HL-60 (cell line): ENCODE measurements around the gene SYTL3.

Experiments used
- DNase-seq, 2 experiments: peaks; one replicate each; pipeline ENCODE4 v3.0.0-alpha.2; 2010 to 2020; ENCODE audit warnings: low read depth in 1 of 2, low spot score in 1 of 2
- H3K27ac ChIP-seq: fragments of 250-450 bp; sonication (Bioruptor Pico); replicated peaks from 2 replicates; pipeline ENCODE4 v1.5.1; 2020; ENCODE audit warnings: mild to moderate bottlenecking, moderate library complexity
- H3K27me3 ChIP-seq: fragments of 250-450 bp; sonication (Bioruptor Pico); 2 replicates; pipeline ENCODE4 v1.5.1; 2021; ENCODE audit warnings: mild to moderate bottlenecking, moderate library complexity; ENCODE audit not compliant: insufficient read depth, poor library complexity, severe bottlenecking
- H3K4me3 ChIP-seq: replicated peaks from 2 replicates; pipeline ENCODE4 v1.5.1; 2011; ENCODE audit warnings: mild to moderate bottlenecking, control low read depth, low read length; ENCODE audit not compliant: insufficient read depth
- GABPA ChIP-seq: IDR thresholded peaks from 2 replicates; pipeline ENCODE4 v1.6.1; 2012; ENCODE audit warnings: low read depth
- POLR2AphosphoS5 ChIP-seq: IDR thresholded peaks from 2 replicates; pipeline ENCODE4 v1.6.1; 2012; ENCODE audit warnings: low read depth
- SPI1 ChIP-seq: IDR thresholded peaks from 2 replicates; pipeline ENCODE4 v1.6.1; 2012; ENCODE audit warnings: low read depth, mild to moderate bottlenecking, borderline replicate concordance
- TF ChIP-seq, protein P1 (sequence below): IDR thresholded peaks from 2 replicates; pipeline ENCODE4 v1.6.1; 2012; ENCODE audit warnings: low read depth; ENCODE audit not compliant: insufficient replicate concordance
- TF ChIP-seq, protein P2 (sequence below): IDR thresholded peaks from one replicate; pipeline ENCODE4 v1.5.1; 2011; ENCODE audit warnings: low read length, control low read depth, inconsistent platforms; ENCODE audit not compliant: insufficient read depth

SYTL3 gene

GRCh38 chr6:158665332-158665731 lies 15.5 kb downstream of the SYTL3 start:
- TF ChIP-seq, protein P1, sequence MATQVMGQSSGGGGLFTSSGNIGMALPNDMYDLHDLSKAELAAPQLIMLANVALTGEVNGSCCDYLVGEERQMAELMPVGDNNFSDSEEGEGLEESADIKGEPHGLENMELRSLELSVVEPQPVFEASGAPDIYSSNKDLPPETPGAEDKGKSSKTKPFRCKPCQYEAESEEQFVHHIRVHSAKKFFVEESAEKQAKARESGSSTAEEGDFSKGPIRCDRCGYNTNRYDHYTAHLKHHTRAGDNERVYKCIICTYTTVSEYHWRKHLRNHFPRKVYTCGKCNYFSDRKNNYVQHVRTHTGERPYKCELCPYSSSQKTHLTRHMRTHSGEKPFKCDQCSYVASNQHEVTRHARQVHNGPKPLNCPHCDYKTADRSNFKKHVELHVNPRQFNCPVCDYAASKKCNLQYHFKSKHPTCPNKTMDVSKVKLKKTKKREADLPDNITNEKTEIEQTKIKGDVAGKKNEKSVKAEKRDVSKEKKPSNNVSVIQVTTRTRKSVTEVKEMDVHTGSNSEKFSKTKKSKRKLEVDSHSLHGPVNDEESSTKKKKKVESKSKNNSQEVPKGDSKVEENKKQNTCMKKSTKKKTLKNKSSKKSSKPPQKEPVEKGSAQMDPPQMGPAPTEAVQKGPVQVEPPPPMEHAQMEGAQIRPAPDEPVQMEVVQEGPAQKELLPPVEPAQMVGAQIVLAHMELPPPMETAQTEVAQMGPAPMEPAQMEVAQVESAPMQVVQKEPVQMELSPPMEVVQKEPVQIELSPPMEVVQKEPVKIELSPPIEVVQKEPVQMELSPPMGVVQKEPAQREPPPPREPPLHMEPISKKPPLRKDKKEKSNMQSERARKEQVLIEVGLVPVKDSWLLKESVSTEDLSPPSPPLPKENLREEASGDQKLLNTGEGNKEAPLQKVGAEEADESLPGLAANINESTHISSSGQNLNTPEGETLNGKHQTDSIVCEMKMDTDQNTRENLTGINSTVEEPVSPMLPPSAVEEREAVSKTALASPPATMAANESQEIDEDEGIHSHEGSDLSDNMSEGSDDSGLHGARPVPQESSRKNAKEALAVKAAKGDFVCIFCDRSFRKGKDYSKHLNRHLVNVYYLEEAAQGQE = no peak
- no peak for TF ChIP-seq GABPA
- TF ChIP-seq, protein P2, sequence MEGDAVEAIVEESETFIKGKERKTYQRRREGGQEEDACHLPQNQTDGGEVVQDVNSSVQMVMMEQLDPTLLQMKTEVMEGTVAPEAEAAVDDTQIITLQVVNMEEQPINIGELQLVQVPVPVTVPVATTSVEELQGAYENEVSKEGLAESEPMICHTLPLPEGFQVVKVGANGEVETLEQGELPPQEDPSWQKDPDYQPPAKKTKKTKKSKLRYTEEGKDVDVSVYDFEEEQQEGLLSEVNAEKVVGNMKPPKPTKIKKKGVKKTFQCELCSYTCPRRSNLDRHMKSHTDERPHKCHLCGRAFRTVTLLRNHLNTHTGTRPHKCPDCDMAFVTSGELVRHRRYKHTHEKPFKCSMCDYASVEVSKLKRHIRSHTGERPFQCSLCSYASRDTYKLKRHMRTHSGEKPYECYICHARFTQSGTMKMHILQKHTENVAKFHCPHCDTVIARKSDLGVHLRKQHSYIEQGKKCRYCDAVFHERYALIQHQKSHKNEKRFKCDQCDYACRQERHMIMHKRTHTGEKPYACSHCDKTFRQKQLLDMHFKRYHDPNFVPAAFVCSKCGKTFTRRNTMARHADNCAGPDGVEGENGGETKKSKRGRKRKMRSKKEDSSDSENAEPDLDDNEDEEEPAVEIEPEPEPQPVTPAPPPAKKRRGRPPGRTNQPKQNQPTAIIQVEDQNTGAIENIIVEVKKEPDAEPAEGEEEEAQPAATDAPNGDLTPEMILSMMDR = no peak
- TF ChIP-seq POLR2AphosphoS5 = no peak
- TF ChIP-seq SPI1 = no peak
- no peak overlapping the region for H3K4me3 ChIP-seq
- no peak overlapping the region for H3K27ac ChIP-seq
- peaks cover 54% of the 10 kb centered on the region for H3K27me3 ChIP-seq
- DNase-seq = no peak

GRCh38 chr6:158666628-158667359 lies 16.9 kb downstream of the SYTL3 start:
- H3K27ac ChIP-seq = peak overlapping the region; percentile 24
- H3K27me3 ChIP-seq = peaks cover 51% of the 10 kb centered on the region
- TF ChIP-seq, protein P2 = no peak
- TF ChIP-seq, protein P1 = peak; percentile 55
- TF ChIP-seq GABPA (peak; percentile 54; the same call in 1 of the 2 replicates), POLR2AphosphoS5 (peak; percentile 89), SPI1 (peak; percentile 69; the same call in 1 of the 2 replicates)
- peak; percentile 73 to 88 for DNase-seq
- H3K4me3 ChIP-seq = no peak overlapping the region

DNA sequence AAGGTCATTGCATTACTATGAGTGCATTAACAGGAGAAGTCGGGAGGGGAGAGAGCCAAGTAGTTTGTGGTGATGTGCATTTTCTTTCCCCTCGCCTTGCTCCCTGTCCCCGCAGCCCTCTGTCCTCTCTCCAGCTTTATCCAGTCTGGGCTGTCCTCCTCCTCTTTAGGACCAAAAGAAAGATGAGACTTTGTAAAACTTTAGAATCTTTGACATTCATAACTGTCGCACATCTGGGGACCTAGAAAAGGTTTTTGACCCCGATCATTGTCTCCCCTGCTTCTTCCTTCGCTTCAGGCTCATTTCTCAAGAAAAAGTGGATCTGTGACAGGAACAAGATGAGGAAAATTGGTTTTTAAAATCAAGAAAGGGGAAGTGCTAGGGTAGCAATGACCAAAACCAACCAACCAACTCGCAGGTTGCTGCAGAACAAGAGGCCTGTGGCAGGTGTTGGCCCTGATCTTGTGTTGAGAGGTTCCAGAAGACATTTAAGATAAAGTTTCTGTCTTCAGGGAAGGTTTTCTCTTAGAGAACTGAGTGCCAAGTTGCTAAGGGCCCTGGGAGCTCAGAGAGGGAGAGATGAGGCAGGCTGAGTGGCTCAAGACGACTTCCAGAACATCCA lies 17.6 kb downstream of the SYTL3 start:
- Histone ChIP-seq H3K4me3 (no peak overlapping the region), H3K27ac (peak overlapping the region; percentile 45), H3K27me3 (peaks cover 45% of the 10 kb centered on the region)
- peak in 1 of 2 experiments; percentile 25 for DNase-seq
- TF ChIP-seq GABPA = no peak; the same call in 1 of the 2 replicates
- peak; percentile 78 for TF ChIP-seq SPI1

DNA sequence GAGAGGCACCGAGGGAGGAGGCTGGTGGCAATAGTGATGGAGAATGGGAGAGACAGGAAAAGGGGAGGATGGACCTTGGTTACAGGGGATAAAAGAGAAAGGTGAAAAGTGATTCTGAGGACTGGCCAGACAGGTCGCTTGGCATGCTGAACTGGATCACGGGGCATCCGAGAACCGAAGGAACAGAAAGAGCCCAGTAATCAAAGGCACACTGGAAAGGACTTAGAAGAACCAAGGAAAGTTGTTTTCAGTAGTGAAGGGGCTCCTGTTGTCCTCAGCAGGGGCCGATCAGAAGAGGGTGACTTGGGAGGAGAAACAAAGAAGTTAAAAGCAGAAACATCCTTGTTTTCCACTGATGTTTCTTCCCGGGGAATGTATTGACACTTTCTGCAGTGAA lies 18.9 kb downstream of the SYTL3 start:
- H3K4me3 ChIP-seq = no peak overlapping the region
- H3K27me3 ChIP-seq = peaks cover 32% of the 10 kb centered on the region
- no peak overlapping the region for H3K27ac ChIP-seq
- TF ChIP-seq, protein P2 = no peak
- no peak for TF ChIP-seq GABPA
- TF ChIP-seq, protein P1 = no peak
- TF ChIP-seq SPI1 = no peak
- TF ChIP-seq POLR2AphosphoS5 = no peak
- DNase-seq = no peak
